ENCODE results near the gene SBF2.

Gene SBF2

GRCh38 chr11:10295064-10295901, 1.3 kb upstream of the SBF2 start:
- H3K4me3 ChIP-seq (ENCODE audit: low read depth, low read length): no peak overlapping the region
- no peak for DNase-seq (ENCODE audit: low read depth)
- TF ChIP-seq CTCF (IDR thresholded peaks at IDR 0.05; ENCODE audit: insufficient read depth, low read depth, low read length, missing control alignments): no peak

GRCh38 chr11:10294290-10294953, 403 bp upstream of the SBF2 start:
- peak overlapping the region; percentile 75 for H3K4me3 ChIP-seq (ENCODE audit: low read depth, low read length)
- TF ChIP-seq CTCF (IDR thresholded peaks at IDR 0.05; ENCODE audit: insufficient read depth, low read depth, low read length, missing control alignments): no peak
- DNase-seq (ENCODE audit: low read depth): no peak

- H3K4me3 ChIP-seq (ENCODE audit: low read depth, low read length): no peak overlapping the region
- TF ChIP-seq CTCF (IDR thresholded peaks at IDR 0.05; ENCODE audit: insufficient read depth, low read depth, low read length, missing control alignments): no peak
- DNase-seq (ENCODE audit: low read depth): no peak
Measured at GRCh38 chr11:10291801-10292638, 2.0 kb downstream of the SBF2 start.

- DNase-seq (ENCODE audit: low read depth): no peak
- H3K4me3 ChIP-seq (ENCODE audit: low read depth, low read length): no peak overlapping the region
- no peak for TF ChIP-seq CTCF (IDR thresholded peaks at IDR 0.05; ENCODE audit: insufficient read depth, low read depth, low read length, missing control alignments)
Measured at GRCh38 chr11:10289765-10290380, 4.1 kb downstream of the SBF2 start.

- no peak for TF ChIP-seq CTCF (IDR thresholded peaks at IDR 0.05; ENCODE audit: insufficient read depth, low read depth, low read length, missing control alignments)
- no peak for DNase-seq (ENCODE audit: low read depth)
- no peak overlapping the region for H3K4me3 ChIP-seq (ENCODE audit: low read depth, low read length)
Measured at GRCh38 chr11:10288881-10289764, 4.9 kb downstream of the SBF2 start.
